ENCODE results near the gene IL1RN.
A peak's percentile ranks its signal among the peaks of the same experiment; 100 is the strongest.

The IL1RN gene

DNA sequence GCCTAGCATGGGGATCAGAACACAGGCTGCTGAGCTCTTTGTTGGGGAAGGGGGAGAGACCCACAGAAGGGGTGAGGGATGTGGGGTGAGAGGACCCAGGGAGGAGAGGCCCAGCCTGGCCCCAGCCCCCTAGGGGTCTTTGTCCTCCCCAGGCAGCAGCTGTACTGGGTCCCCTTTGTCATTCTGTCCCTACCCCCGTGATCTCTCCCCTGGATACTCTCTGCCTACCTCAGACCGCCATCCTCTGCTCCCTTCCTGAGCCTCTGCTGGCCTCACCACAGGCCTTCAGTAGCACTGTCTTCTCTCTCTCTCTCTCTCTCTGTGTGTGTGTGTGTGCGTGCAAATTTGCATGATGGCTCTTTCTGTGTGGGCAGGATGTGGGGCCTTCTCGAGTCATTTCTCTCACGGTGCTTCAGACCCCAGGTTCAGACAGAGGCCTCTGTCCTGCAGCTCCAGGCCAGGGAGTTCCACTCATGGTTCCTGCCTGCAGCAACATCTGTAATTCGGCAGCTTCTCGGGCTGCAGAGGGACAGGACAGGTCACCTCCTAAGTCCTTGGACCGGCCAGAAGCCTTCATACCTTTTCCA lies 47.7 kb downstream of the IL1RN start:
- DNase-seq, result peak; percentile 70 to 81

DNA sequence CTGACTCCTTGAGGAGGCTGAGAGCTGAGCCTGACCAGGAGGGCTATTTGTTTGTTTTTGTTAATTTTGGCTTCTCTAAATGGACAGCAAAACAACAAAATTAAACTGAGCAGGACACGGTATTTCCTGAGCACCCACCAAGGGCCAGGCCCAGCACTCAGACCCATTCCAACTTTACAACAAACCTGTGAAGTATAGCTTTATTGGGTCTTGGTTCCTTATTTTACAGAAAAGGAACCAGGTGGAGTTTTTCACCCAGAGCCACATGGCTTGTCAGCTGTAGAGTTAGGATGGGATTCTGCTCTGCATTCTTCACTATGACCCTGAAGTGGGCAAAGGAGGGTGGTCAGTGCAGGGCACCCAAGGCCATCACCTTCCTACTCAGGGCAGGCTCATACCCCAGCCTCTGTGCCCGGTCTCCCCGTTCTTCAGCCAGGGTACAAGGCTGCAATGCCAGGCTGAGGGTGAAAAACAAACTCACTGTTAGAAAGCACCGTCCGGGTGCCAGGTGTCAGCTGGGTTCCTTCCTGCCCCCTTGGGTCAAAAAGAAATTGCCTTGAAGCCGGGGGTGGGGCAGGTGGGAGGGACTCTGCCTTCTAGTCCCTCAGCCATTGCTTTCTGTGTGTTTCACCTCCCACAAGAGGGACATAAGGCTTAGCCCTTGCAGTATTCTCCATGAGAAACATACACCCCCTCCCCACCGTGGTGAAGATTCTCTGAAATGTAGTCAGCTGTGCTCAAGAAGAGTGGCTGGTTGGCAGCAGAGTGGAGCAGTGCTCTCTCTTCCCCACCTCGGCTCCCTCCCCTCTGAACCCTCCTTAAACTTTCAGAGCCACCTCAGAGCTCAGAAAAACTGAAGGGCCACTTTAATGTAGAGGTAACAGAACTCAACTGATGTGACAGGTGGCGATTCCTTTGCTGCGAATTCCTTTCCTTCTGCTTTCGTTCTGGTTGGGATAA lies 48.6 kb downstream of the IL1RN start:
- peak in 1 of 2 experiments; percentile 44 for DNase-seq

DNA sequence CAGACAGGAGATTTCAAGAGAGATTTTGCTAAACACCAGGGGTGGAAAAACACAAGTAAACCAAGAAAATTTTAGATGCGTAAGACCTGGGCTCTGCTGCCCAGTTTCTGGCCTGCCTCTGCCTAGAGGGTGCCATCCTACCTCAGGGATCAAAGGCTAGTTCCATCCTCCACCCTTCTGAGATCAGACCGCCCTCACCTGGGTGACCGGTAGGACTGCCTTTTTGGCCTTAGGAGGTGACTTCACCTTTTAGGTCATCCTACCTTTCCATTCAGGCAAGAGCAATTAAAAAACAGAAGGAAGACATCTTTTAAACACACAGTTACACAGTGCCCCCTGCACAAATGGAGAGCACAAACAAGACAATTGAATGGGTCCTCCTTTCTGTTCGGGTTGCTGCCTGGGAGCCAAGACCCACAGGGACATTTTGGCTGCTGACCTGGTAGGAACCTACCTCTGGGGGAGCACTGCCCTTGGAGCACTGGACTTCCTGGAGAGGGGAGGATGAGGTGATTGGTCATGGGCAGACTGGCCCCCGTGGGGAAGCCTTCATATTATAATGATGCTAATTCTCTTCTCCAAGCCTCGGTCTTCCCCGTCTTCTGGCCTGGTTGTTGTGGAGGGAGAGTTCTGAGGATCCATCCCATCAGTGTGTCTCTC lies 49.4 kb downstream of the IL1RN start:
- no peak for DNase-seq

DNA sequence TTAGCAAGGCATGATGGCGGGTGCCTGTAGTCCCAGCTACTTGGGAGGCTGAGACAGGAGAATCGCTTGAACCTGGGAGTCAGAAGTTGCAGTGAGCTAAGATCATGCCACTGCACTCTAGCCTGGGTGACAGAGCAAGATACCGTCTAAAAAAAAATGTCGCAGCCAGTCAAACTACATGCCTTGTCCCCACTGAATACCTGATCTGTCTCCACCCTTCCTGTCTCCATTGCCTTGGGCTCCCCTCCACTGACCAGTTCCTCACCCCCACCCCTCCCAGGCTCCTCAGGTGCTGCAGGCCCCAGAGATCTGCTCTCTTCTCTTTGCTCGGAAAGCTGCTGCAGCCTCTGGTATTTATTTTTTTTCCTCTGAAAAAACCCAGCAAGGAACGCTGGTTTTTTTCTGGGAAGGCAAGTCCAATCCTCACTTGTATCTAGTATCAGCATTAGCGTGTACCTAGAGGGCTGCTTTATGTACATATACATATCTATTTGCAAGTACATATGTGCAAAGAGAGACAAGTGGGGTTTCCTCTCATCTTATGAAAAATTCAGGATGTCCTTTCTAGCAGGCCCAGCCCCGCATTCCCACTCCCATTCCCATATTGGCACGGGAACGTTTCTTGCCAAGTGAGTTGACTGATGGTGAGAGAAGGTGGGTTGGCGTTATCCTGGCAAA lies 50.8 kb downstream of the IL1RN start:
- no peak for DNase-seq

DNA sequence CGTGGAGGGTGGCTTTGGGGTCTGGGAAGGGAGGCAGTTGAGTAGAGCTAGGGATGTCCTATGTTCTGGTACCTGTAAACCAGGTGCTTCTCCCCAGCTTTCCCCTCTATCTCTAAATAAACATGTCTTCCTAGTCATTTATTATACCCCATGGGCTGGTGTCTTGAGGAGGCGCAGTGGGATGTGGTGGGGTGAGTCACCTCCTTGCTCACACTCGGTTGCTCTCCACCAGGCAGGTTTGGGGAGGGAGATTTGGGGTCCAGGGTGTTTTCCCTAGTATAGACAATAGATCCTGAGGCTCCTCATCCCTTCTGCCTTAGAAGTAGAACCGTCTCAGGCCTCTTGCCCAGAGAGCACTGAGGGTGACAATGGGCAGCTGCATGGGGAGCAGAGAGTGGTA lies 51.5 kb downstream of the IL1RN start:
- peak; percentile 53 to 66 for DNase-seq

DNA sequence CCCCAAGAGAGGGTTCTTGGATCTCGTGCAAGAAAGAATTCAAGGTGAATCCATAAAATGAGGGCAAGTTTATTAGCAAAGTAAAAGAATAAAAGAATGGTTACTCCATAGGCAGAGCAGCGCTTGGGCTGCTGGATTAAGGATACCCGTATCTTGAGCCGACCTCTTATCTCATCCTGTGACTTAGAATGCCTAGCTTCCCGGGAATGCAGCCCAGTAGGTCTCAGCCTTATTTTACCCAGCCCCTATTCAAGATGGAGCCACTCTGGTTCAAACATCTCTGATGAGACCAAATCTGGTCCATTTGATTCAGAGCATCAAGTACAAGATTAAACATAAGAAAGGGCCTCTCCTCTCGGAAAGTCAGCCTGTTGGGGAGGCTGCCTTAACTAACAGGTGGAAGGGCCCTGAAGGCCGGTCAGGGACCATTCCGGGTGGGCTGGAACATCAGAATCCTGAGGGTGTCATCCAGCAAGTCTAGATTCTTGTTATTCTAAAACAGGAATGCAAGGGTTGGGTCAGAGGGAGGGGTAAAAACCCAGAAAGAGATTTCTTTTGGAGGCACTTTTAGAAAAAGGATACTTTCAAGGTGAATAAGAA lies 52.1 kb downstream of the IL1RN start:
- no peak for DNase-seq

DNA sequence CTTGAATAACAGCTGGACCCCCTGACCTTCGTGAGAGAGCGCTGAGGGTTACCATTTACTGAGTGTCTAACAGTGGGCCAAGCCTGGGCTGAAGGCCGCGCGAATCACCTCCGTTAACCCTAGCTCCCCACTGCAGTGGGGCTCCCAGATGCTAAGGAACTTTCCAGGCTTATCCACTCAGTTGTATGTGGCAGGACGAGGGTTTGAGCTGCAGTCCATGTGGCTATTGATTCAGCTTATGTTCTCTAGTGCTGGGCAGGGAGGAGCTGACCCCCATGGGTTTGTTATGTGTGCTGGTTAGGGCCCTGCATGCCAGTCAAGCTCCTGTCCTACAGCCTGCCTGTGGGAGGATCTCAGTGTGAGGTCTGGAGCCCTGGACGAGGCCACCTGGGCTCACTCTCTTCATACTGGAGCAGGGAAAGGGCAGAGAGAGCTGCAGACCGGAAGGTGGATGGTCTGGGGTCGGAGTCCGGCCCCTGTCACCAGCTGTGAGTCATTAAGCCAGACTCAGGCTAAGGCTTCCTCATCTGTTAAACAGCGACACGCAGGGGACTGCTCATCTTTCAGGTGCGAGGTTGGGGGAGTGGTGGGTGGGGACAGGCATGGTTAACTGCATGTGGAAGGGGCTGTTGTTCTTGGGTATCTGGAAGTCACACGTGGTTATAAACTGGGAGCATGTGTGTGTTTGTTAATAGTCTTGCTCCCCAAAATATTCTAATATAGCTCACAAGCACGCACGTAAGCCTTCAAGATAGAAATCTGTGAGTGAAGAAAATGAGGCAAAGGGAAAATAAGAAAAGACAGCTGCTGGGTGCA lies 52.9 kb downstream of the IL1RN start:
- no peak for DNase-seq

DNA sequence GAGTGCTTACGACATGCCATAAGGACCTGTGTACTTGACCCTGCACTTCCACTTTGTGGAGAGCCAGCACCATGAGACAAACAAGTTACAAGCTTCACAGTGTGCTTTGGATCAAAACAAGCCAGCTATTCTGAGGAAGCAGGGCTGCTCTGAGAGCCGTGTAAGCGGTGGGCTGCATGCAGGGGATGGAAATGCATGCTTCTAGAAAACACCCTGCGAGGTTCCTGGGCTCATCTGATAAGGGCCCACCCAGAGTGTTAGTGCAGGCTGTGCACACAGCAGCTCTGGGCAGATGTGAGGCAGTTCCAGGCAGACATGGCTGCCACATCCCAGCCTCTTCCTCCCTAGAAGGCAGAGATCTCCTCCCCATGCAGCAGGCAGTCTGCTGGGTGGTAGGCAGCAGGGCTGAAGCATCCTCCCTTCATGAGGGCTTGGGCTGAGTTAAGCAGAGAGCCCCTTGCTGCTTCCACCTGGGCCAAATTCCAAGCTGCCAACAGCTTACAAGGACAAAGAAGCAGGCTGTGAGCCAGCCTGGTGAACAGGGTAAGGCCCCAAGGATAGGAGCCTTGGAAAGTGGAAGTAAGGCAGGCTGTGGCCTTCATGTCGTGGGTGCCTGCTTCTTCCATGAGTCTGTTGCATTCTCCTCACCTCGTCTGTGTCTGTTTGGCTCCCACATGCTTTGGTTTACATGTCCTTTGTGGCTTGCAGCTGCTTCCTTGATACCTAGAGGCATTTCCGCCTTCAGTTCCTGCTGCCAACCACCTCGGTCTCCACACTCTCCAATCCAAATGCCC lies 54.1 kb downstream of the IL1RN start:
- no peak for DNase-seq

DNA sequence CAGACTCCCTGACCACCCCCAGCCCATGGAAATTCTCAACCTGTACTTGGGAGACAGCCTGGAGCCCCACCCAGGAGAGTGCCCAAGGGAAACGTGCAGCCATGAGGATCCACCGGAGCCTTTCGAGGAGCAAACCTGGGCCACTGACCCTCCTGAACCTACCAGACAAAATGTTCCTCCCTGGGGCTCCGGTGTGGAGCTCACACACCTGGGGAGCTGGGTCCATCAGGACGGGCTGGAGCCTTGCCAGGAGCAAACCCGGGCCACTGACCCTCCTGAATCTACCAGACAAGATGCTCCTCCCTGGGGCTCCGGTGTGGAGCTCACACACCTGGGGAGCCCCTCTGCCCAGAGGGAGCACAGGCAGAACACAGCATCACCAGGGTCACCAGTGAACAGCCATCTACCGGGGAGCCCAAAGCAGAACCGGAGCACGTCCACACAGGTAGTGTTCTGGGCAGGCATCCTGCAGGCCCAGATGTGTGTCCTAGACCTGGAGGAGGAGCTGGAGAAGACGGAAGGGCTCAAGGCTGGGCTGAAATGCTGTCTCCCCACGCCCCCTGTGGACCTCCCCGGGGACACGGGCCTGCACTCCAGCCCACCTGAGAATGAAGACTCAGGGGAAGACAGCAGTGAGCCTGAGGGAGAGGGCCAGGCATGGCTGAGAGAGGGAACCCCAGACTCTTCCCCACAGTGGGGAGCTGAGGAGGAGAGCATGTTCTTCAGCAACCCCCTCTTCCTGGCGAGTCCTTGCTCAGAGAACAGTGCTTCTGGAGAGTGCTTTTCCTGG lies 55.3 kb downstream of the IL1RN start:
- no peak for DNase-seq

DNA sequence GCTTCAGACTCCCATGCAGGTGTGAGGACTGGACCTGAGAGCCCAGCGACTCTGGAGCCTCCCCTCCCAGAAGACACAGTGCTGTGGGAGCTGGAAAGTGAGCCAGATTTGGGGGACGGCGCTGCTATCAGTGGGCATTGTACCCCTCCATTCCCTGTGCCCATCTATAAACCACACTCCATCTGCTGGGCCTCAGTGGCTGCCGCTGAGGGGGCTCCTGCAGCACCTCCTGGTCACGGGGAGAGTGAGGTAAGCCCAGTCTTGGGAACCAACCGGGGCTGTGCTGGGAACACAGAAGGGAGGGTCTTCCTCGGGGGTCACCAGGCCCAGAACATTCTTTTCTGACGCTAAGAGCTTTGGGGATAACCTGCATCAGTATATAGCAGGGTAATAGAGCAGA lies 55.9 kb downstream of the IL1RN start:
- no peak for DNase-seq

All from activated CD4-positive, alpha-beta T cell treated with anti-CD3 and anti-CD28 coated beads, Interleukin-2, amount 50 U/mL, for 48 hours (primary cell).